ENCODE results near the gene NRL. TPM values are rescaled to one million over a fixed set of nuclear protein-coding genes. Genes with fewer than 3 reads are reported as not detected.

The NRL gene
- total and polyA plus RNA-seq, 9 of the 15 experiments (the other 6 are each of a cell fraction or from before 2014, with no cell fraction given): 0.07 to 2.7 (median 1.4) TPM; not detected in 1

- TF ChIP-seq HNRNPLL (IDR thresholded peaks at IDR 0.05; ENCODE audit: low read depth, low read length, poor library complexity, severe bottlenecking) (peak; percentile 21), ZBTB7A (IDR thresholded peaks at IDR 0.05; ENCODE audit: borderline replicate concordance, control insufficient read depth, low read depth, low read length) (peak; percentile 58; the same call in 1 of the 2 replicates), UBTF (IDR thresholded peaks at IDR 0.05; ENCODE audit: borderline replicate concordance in 1 of 2, low read depth in 2 of 2, low read length in 2 of 2) (0 out of 4 replicates have a peak, but pooled peaks of 1 of the 2 experiments have one; percentile 23), CREM (IDR thresholded peaks at IDR 0.05; ENCODE audit: low read depth) (peak; percentile 36; the same call in 1 of the 2 replicates), PCBP1 (IDR thresholded peaks at IDR 0.05; ENCODE audit: low read depth, low read length, poor library complexity, severe bottlenecking) (peak; percentile 95), ZNF449 (CRISPR knock-in tag; IDR thresholded peaks at IDR 0.05) (no peak), ATF6 (CRISPR knock-in tag; IDR thresholded peaks at IDR 0.05) (peak; percentile 53; the same call in 1 of the 2 replicates), MEF2A (IDR thresholded peaks at IDR 0.05; ENCODE audit: control insufficient read depth, low read depth, low read length) (no peak), HLTF (IDR thresholded peaks at IDR 0.05) (peak; percentile 53; the same call in 1 of the 2 replicates), SUPT5H (IDR thresholded peaks at IDR 0.05) (peak; percentile 95), GTF2E2 (tag; IDR thresholded peaks at IDR 0.05) (no peak)
- TF ChIP-seq, protein P1, sequence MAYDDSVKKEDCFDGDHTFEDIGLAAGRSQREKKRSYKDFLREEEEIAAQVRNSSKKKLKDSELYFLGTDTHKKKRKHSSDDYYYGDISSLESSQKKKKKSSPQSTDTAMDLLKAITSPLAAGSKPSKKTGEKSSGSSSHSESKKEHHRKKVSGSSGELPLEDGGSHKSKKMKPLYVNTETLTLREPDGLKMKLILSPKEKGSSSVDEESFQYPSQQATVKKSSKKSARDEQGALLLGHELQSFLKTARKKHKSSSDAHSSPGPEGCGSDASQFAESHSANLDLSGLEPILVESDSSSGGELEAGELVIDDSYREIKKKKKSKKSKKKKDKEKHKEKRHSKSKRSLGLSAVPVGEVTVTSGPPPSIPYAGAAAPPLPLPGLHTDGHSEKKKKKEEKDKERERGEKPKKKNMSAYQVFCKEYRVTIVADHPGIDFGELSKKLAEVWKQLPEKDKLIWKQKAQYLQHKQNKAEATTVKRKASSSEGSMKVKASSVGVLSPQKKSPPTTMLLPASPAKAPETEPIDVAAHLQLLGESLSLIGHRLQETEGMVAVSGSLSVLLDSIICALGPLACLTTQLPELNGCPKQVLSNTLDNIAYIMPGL (CRISPR knock-in tag; IDR thresholded peaks at IDR 0.05): 0 out of 2 replicates have a peak, but pooled peaks have one; percentile 30
- TF ChIP-seq, protein P2, sequence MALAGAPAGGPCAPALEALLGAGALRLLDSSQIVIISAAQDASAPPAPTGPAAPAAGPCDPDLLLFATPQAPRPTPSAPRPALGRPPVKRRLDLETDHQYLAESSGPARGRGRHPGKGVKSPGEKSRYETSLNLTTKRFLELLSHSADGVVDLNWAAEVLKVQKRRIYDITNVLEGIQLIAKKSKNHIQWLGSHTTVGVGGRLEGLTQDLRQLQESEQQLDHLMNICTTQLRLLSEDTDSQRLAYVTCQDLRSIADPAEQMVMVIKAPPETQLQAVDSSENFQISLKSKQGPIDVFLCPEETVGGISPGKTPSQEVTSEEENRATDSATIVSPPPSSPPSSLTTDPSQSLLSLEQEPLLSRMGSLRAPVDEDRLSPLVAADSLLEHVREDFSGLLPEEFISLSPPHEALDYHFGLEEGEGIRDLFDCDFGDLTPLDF (CRISPR knock-in tag; IDR thresholded peaks at IDR 0.05): peak; percentile 32; the same call in 1 of the 2 replicates
- TF ChIP-seq, protein P3, sequence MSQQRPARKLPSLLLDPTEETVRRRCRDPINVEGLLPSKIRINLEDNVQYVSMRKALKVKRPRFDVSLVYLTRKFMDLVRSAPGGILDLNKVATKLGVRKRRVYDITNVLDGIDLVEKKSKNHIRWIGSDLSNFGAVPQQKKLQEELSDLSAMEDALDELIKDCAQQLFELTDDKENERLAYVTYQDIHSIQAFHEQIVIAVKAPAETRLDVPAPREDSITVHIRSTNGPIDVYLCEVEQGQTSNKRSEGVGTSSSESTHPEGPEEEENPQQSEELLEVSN (IDR thresholded peaks at IDR 0.05; ENCODE audit: borderline replicate concordance in 1 of 2, extremely low read depth in 1 of 2, insufficient read depth in 1 of 2, insufficient read length in 1 of 2, low read depth in 1 of 2, low read length in 1 of 2, poor library complexity in 1 of 2, severe bottlenecking in 1 of 2): peak; percentile 53 to 57
These were observed 20.6 kb downstream of the NRL start, which contains the start of gene PCK2 (continued) for GRCh38 chr14:24093901-24094840.
